ENCODE measurements around the gene NADK. TPM values are rescaled to one million over a fixed set of nuclear protein-coding genes. Genes with fewer than 3 reads are reported as not detected.
A peak's percentile ranks its signal among the peaks of the same experiment; 100 is the strongest.

The NADK gene
- total RNA-seq, 1 donor from 2014 or later = 104 TPM

GRCh38 chr1:1775327-1776226, 2.7 kb downstream of the NADK start:
- DNase-seq (ENCODE audit: low spot score in 2 of 2) = no peak
- Histone ChIP-seq H3K27ac (peak overlapping the region; percentile 92 to 95), H3K27me3 (no peaks in the 10 kb centered on the region), H3K4me3 (peak overlapping the region; percentile 27 to 89), H3K9me3 (peaks cover 5 to 9% of the 10 kb centered on the region in 2 donors), H3K36me3 (peaks cover 10 to 19% of the 10 kb centered on the region in 2 donors), H3K4me1 (peaks cover 5 to 27% of the 10 kb centered on the region in 2 donors)
- intact Hi-C loops (cut with DNase I) = no loop called here
- TF ChIP-seq CTCF (IDR thresholded peaks at IDR 0.05) = no peak

- H3K9me3 ChIP-seq = peaks cover 5 to 16% of the 10 kb centered on the region in 2 donors
- H3K36me3 ChIP-seq = peaks cover 10 to 32% of the 10 kb centered on the region in 2 donors
- intact Hi-C loops (cut with DNase I) = no loop called here
- H3K4me3 ChIP-seq = no peak overlapping the region
- no peak overlapping the region for H3K27ac ChIP-seq
- no peaks in the 10 kb centered on the region for H3K27me3 ChIP-seq
- no peak for DNase-seq (ENCODE audit: low spot score in 2 of 2)
- H3K4me1 ChIP-seq = peaks cover 5 to 18% of the 10 kb centered on the region in 2 donors
- TF ChIP-seq CTCF (IDR thresholded peaks at IDR 0.05) = no peak
Observed at GRCh38 chr1:1773874-1774273, 4.4 kb downstream of the NADK start.

GRCh38 chr1:1771096-1771495, 7.2 kb downstream of the NADK start:
- H3K27ac ChIP-seq = no peak overlapping the region
- DNase-seq (ENCODE audit: low spot score in 2 of 2) = no peak
- no peak for TF ChIP-seq CTCF (IDR thresholded peaks at IDR 0.05)

GRCh38 chr1:1770102-1770501, 8.2 kb downstream of the NADK start:
- H3K4me1 ChIP-seq = no peaks in the 10 kb centered on the region
- no peak overlapping the region for H3K27ac ChIP-seq
- H3K36me3 ChIP-seq = peaks cover 15 to 46% of the 10 kb centered on the region in 2 donors
- peaks cover 5 to 16% of the 10 kb centered on the region in 2 donors for H3K9me3 ChIP-seq
- TF ChIP-seq CTCF (IDR thresholded peaks at IDR 0.05) = no peak
- no peak overlapping the region for H3K4me3 ChIP-seq
- intact Hi-C loops (cut with DNase I) = no loop called here
- no peaks in the 10 kb centered on the region for H3K27me3 ChIP-seq
- DNase-seq (ENCODE audit: low spot score in 2 of 2) = no peak

More at GRCh38 chr1:1771096-1771495, 7.2 kb downstream of the NADK start:
- Histone ChIP-seq H3K27me3 (no peaks in the 10 kb centered on the region), H3K4me1 (peaks cover 5 to 8% of the 10 kb centered on the region in 2 donors), H3K36me3 (peaks cover 15 to 44% of the 10 kb centered on the region in 2 donors), H3K4me3 (no peak overlapping the region), H3K9me3 (peaks cover 5 to 16% of the 10 kb centered on the region in 2 donors)
- intact Hi-C loops (cut with DNase I) = no loop called here

- peaks cover 29 to 62% of the 10 kb centered on the region in 2 donors for H3K36me3 ChIP-seq
Observed at GRCh38 chr1:1768249-1768992, 9.8 kb downstream of the NADK start.

More at GRCh38 chr1:1768249-1768992, 9.8 kb downstream of the NADK start:
- H3K27me3 ChIP-seq = no peaks in the 10 kb centered on the region
- no peak for TF ChIP-seq CTCF (IDR thresholded peaks at IDR 0.05)
- no peak overlapping the region for H3K4me3 ChIP-seq
- intact Hi-C loops (cut with DNase I) = no loop called here
- DNase-seq (ENCODE audit: low spot score in 2 of 2) = no peak
- no peak overlapping the region for H3K27ac ChIP-seq
- peaks cover 5 to 16% of the 10 kb centered on the region in 2 donors for H3K9me3 ChIP-seq
- no peaks in the 10 kb centered on the region for H3K4me1 ChIP-seq
